Motor neuron (in vitro differentiated cells): ENCODE results near the gene TOP2B. TPM values are rescaled to one million over a fixed set of nuclear protein-coding genes. Genes with fewer than 3 reads are reported as not detected.

Experiments used
- ATAC-seq, 8 experiments: fragments of 200-7000 bp; cut with Tn5 transposase; replicated peaks in 6 of 8; 2 replicates each; pipeline ENCODE4 v1.8.0; 2021; ENCODE audit warnings: mild to moderate bottlenecking in 8 of 8, moderate library complexity in 8 of 8
- H3K27ac ChIP-seq, 2 donors: fragments of 250-450 bp; sonication (Bioruptor Pico); 2 replicates each; pipeline ENCODE4 v1.9.0; 2021; ENCODE audit warnings: antibody characterized with exemption in 2 of 2, mild to moderate bottlenecking in 2 of 2, moderate library complexity in 1 of 2
- H3K4me1 ChIP-seq, 2 donors: fragments of 250-450 bp; sonication (Bioruptor Pico); replicated peaks in 1 of 2; 2 replicates each; pipeline ENCODE4 v1.6.1; 2021; ENCODE audit warnings: antibody characterized with exemption in 2 of 2, mild to moderate bottlenecking in 2 of 2, moderate library complexity in 1 of 2
- H3K4me3 ChIP-seq, 5 donors: fragments of 250-450 bp; sonication (Bioruptor Pico); 2 replicates each; pipeline ENCODE4 v1.9.0; 2021; ENCODE audit warnings: antibody characterized with exemption in 5 of 5, mild to moderate bottlenecking in 5 of 5, moderate library complexity in 4 of 5
- WGBS, 10 experiments: fragments of 450-650 bp; shearing (Covaris generic); methylation state at CpG; one replicate each; pipeline ENCODE4 v1.0.0; 2022; 5-methylcytosine and 5-hydroxymethylcytosine counted together
- in situ Hi-C, 9 experiments: fragments of 400-800 bp; cut with MboI; loops; one replicate each; pipeline ENCODE4 v1.15.0; 2021; ENCODE audit warnings: low sequenced_read_pairs in 9 of 9, low pct_unique_long_range_greater_than_20kb in 2 of 9; ENCODE audit not compliant: unreplicated experiment in 9 of 9
- total RNA-seq, 8 experiments: library from RNA; unstranded; fragments of 300-600 nt; gene quantifications; 2 replicates each; pipeline versions ENCODE4 v1.2.3 to v1.2.4, GENCODE V29; 2022

Gene TOP2B
- total RNA-seq, 8 experiments from 2014 or later = 149 to 271 (median 208) TPM

DNA sequence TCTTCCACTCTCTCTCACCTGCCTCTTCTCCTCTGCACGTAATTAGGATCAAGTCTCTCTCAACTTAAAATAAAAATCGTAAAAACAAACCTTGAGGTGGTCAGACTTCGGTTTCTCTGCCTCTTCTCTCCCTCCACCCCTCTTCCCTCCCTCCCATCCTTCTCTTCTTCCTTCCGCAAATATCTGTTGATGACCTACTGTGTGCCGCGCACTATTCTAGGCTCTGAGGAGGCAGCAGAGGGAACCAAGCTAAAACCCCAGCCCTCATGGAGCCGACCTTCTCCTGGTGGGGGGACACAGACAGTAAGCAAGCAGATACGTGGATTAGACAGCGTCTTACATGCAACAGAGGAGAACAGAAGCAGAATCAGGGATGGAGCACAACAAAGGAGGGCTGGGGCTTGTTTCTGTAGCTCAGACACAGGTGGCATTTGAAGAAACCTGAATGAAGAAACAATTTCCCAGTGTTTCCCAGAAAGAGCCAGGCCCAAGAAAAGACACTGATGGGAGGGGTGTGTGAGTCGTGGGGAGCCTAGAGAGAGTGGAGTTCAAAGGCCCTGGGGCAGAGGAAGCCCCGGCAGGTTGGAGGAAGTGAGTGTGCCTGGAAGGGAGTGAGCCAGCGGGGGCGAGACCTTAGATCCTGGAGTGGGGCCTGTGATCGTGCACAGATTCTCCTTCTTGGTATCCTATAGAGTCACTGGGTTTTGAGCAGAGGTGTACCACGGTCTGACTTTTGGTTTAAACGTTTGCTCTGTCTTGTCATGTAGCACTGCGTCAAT lies 80.5 kb downstream of the TOP2B start:
- Histone ChIP-seq H3K4me1 (peaks cover 0 to 4% of the 10 kb centered on the region in 2 donors), H3K4me3 (no peak overlapping the region), H3K27ac (no peak overlapping the region)
- in situ Hi-C loops = loop anchor here in 5 of 9 experiments (10.0 to 25.0 kb wide), 6 partner anchors 297 to 822 kb away; no protein-coding TSS in a partner anchor
- WGBS, 10 experiments = 75 to 100% (median 91%) methylated on average over 1 to 10 of the region's 17 CpGs; no CpG with 5 or more reads in 2 of the 10 experiments
- peak in 1 of 8 experiments; percentile 50 for ATAC-seq

GRCh38 chr3:25583343-25583742 lies 81.4 kb downstream of the TOP2B start:
- in situ Hi-C loops = loop anchor here in 5 of 9 experiments (10.0 to 25.0 kb wide), 6 partner anchors 296 to 821 kb away; no protein-coding TSS in a partner anchor
- Histone ChIP-seq H3K27ac (no peak overlapping the region), H3K4me3 (no peak overlapping the region), H3K4me1 (peaks cover 0 to 4% of the 10 kb centered on the region in 2 donors)
- 90 to 100% (median 100%) methylated on average over 1 to 10 of the region's 10 CpGs; no CpG with 5 or more reads in 4 of the 10 experiments for WGBS, 10 experiments
- no peak for ATAC-seq

GRCh38 chr3:25582242-25582641 lies 82.5 kb downstream of the TOP2B start:
- ATAC-seq = peak in 7 of 8 experiments; percentile 37 to 100 (median 97)
- H3K4me3 ChIP-seq = no peak overlapping the region
- in situ Hi-C loops = loop anchor here in 5 of 9 experiments (10.0 to 25.0 kb wide), 6 partner anchors 295 to 820 kb away; no protein-coding TSS in a partner anchor

GRCh38 chr3:25581823-25582222 lies 82.9 kb downstream of the TOP2B start:
- peaks cover 0 to 4% of the 10 kb centered on the region in 2 donors for H3K4me1 ChIP-seq
- 100% methylated on average over 1 to 2 of the region's 3 CpGs; no CpG with 5 or more reads in 6 of the 10 experiments for WGBS, 10 experiments
- peak overlapping the region in 1 of 2 donors; percentile 32 for H3K27ac ChIP-seq
- no peak overlapping the region for H3K4me3 ChIP-seq
- in situ Hi-C loops = loop anchor here in 5 of 9 experiments (10.0 to 25.0 kb wide), 6 partner anchors 295 to 820 kb away; no protein-coding TSS in a partner anchor
- ATAC-seq = peak in 6 of 8 experiments; percentile 9 to 36 (median 22)

More at GRCh38 chr3:25582242-25582641, 82.5 kb downstream of the TOP2B start:
- 24 to 100% (median 56%) methylated on average over 1 to 2 of the region's 2 CpGs; no CpG with 5 or more reads in 4 of the 10 experiments for WGBS, 10 experiments
- Histone ChIP-seq H3K4me1 (peaks cover 0 to 4% of the 10 kb centered on the region in 2 donors), H3K27ac (no peak overlapping the region)

- no peak for ATAC-seq
- in situ Hi-C loops = loop anchor here in 5 of 9 experiments (10.0 to 25.0 kb wide), 6 partner anchors 294 to 819 kb away; no protein-coding TSS in a partner anchor
- Histone ChIP-seq H3K4me3 (no peak overlapping the region), H3K27ac (no peak overlapping the region), H3K4me1 (peaks cover 0 to 1% of the 10 kb centered on the region in 2 donors)
- 60 to 100% (median 100%) methylated on average over 1 to 5 of the region's 7 CpGs; no CpG with 5 or more reads in 7 of the 10 experiments for WGBS, 10 experiments
Observed at GRCh38 chr3:25581335-25581734, 83.4 kb downstream of the TOP2B start.

GRCh38 chr3:25580534-25580933 lies 84.2 kb downstream of the TOP2B start:
- Histone ChIP-seq H3K4me3 (no peak overlapping the region), H3K4me1 (no peaks in the 10 kb centered on the region), H3K27ac (no peak overlapping the region)
- WGBS, 10 experiments = 20 to 100% (median 100%) methylated on average over 1 to 7 of the region's 8 CpGs; no CpG with 5 or more reads in 5 of the 10 experiments
- no peak for ATAC-seq
- in situ Hi-C loops = loop anchor here in 5 of 9 experiments (10.0 to 25.0 kb wide), 6 partner anchors 293 to 818 kb away; no protein-coding TSS in a partner anchor

DNA sequence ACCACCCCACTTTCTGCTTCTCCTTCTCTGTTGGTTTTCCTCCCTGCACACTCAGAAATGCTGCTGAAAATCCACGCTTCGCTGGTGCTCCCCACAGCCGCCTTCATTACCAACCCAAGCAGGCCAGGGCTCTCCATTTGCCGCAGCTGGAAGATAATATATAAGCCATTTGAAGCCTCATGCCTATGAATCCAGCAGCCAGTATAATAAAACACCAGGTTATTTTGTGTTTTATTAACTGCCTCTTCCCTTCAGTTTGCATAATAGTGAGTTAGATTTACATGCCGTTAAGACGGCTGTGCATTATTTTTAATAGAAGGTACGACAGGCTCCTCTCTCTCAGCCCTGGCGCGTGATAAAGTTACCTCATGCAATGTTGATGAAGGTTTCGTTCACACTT lies 86.6 kb downstream of the TOP2B start:
- no peaks in the 10 kb centered on the region for H3K4me1 ChIP-seq
- 35 to 100% (median 94%) methylated on average over 2 to 6 of the region's 10 CpGs for WGBS, 10 experiments
- in situ Hi-C loops = loop anchor here in 4 of 9 experiments (25.0 kb wide), 5 partner anchors 291 to 816 kb away; no protein-coding TSS in a partner anchor
- ATAC-seq = peak in 4 of 8 experiments; percentile 22 to 85 (median 34)
- no peak overlapping the region for H3K27ac ChIP-seq
- H3K4me3 ChIP-seq = no peak overlapping the region

DNA sequence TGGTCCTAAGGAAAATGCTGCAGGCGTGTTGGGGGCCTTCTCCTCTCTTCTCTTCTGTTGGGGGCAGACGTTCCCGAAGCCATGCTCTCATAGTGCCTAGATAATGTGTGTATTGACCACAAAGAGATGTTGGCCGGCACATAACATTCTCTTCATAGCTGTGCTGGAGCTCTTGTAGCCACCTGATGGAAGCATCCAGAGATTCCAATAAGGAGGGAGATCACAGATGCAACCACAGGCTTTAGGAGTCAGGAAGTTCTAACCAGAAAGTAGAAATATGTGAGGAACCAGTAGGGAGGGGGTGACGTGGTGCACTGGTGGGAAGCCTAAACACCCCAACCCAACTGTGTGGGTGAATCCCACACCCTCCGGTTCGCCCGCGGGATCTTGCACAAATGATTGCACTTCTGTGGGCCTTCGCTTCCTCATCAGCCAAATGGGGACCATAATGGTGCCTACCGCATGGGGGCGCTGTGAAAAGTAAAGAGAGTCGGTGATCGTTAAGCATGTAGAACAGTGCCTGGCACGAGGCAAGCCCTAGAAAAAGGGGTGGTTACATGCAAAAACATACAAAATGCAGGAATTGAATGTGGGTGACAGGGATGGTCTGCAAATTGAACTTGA lies 87.8 kb downstream of the TOP2B start:
- Histone ChIP-seq H3K4me3 (no peak overlapping the region), H3K27ac (no peak overlapping the region), H3K4me1 (no peaks in the 10 kb centered on the region)
- in situ Hi-C loops = loop anchor here in 4 of 9 experiments (25.0 kb wide), 5 partner anchors 290 to 815 kb away; no protein-coding TSS in a partner anchor
- no peak for ATAC-seq
- WGBS, 10 experiments = 57 to 89% (median 79%) methylated on average over 3 to 15 of the region's 15 CpGs; no CpG with 5 or more reads in 1 of the 10 experiments

- Histone ChIP-seq H3K27ac (no peak overlapping the region), H3K4me1 (no peaks in the 10 kb centered on the region), H3K4me3 (no peak overlapping the region)
- no peak for ATAC-seq
- in situ Hi-C loops = loop anchor here in 4 of 9 experiments (25.0 kb wide), 5 partner anchors 289 to 814 kb away; no protein-coding TSS in a partner anchor
- WGBS, 10 experiments = 20 to 100% (median 100%) methylated on average over 1 to 3 of the region's 4 CpGs; no CpG with 5 or more reads in 7 of the 10 experiments
Observed at GRCh38 chr3:25576146-25576545, 88.6 kb downstream of the TOP2B start.

DNA sequence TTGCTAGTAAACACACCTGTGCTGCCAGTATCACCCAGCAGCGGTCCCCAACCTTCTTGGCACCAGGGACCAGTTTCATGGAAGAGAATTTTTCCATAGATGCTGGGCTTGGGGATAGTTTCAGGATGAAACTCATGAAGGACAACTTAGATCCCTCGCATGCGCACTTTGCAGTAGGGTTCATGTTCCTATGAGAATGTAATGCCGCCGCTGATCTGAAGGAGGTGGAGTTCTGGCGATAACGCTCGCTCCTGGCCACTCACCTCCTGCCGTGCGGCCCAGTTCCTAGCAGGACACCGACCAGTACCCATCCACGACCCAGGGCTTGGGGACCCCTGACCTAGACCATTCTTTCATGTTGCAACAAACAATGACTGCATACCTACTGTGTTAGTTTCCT lies 89.7 kb downstream of the TOP2B start:
- Histone ChIP-seq H3K4me1 (no peaks in the 10 kb centered on the region), H3K27ac (no peak overlapping the region), H3K4me3 (no peak overlapping the region)
- 80 to 100% (median 94%) methylated on average over 1 to 11 of the region's 12 CpGs; no CpG with 5 or more reads in 4 of the 10 experiments for WGBS, 10 experiments
- in situ Hi-C loops = loop anchor here in 4 of 9 experiments (25.0 kb wide), 5 partner anchors 288 to 813 kb away; no protein-coding TSS in a partner anchor
- no peak for ATAC-seq

GRCh38 chr3:25574172-25574765 lies 90.4 kb downstream of the TOP2B start:
- H3K27ac ChIP-seq = no peak overlapping the region

More at GRCh38 chr3:25574172-25574765, 90.4 kb downstream of the TOP2B start:
- in situ Hi-C loops = loop anchor here in 1 of 9 experiments (25.0 kb wide), 1 partner anchor 787 kb away; no protein-coding TSS in a partner anchor
- no peak for ATAC-seq
- WGBS, 10 experiments = 60 to 100% (median 96%) methylated on average over 2 to 9 of the region's 16 CpGs; no CpG with 5 or more reads in 5 of the 10 experiments
- H3K4me3 ChIP-seq = no peak overlapping the region
- no peaks in the 10 kb centered on the region for H3K4me1 ChIP-seq
